COLO668 (cell line): Measurements from ENCODE around the gene NEK4.

Experiments used
- DNase-seq: peaks from one replicate; lab custom pipeline; 2025; ENCODE audit not compliant: unreplicated experiment; lab: John Stamatoyannopoulos, UW

Gene NEK4

DNA sequence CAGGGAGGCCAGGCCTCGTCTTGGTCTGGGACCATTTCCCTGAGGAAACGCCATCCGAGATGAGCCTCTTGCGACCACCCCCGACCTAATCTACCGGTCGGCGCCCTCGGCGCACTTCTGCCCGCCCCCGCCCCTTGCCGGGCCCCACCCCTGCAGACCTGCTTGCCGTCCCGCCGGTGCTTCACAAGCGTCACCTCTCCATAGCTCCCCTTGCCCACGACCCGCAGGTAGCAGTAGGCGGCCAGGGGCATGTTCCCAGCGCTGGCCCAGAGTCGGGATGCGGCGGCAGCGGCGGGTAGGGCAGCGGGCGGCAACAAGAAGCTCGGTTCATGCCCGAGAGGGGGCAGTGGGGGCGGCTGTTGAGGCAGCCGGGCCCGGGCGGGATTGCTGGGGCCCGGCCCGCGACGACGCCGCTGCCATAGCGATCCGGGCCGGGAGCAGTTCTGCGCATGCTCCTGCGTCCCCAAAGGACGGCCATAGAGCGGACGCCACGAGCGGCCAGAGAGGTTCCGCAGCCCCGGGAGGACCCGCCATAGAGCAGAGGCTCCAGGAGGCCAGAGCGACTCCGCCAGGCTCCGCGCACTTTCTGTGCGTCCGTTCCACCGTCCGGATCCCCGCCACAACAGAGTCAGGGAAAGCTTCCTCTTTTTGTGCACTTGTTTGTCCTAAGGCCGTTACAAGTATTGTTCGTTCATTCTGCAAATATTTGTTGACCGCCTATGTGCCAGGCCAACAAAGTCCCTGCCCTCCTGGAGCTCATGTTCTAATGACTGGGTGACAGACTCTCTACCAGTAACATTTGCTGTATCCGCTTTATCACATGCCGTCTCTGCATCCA lies at the start of gene NEK4:
NEK4 (minus strand) TSS at position 445 of the 838 bp plus-strand sequence; CDS start at position 251, 194 bp downstream.
- peak; percentile 90 for DNase-seq

DNA sequence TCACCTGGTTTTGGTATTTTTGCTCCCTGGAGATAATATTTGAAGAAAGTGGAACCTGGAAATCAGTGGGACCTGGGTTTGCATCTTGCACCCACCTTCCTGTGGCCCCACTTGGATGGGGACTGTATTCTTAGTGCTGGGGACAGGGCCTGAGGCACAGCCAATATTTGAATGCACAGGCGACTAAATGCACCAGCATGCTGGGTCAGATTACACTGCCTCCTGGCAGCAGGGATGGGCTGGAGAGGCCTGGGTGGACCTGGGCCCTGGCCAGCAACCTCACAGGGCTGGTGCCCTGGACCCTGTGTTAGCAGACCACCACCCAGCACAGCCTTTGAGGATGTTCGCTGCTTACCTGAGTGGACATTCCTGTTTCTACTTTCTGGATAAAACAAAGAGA lies 49.2 kb upstream of the NEK4 start:
- DNase-seq: no peak

DNA sequence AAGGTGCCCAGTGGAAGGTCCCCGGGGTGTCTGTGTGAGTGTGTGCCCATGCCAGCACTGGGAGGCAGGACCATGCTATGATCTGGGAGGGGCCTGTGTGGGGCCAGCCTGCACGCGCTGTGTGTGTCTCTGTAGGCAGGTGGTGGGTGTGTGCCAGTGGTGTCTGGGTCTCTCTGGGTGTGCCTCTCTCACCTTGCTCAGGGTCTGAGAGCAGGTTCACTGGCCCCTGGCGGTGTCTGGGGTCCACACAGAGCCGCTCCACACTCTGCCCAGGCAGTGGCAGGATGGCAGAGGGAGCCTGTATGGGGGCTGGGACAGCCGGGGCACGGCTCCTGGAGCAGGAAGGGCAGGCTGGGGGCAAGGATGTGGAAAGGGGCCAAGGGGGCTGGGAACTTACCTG lies 47.1 kb upstream of the NEK4 start:
- no peak for DNase-seq

DNA sequence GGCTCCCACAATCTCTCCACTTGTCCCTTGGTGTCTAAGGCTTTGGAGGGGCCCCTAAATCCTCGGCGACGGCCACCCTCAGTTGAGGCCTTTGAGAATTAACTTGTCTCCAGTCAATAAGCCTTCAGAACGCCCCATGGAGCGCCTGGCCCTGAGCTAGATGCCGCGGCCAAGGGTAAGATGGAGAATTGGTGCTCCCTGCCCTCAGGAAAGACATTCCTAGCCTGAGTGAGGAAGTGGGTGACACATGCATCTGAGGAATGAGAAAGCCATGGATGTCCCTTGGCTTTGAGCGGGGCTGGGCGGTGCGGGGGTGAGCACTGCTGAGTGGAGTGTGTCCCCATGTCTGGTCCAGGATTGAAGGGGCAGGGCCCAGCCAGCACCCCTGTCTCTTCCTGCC lies 46.5 kb upstream of the NEK4 start:
- no peak for DNase-seq

DNA sequence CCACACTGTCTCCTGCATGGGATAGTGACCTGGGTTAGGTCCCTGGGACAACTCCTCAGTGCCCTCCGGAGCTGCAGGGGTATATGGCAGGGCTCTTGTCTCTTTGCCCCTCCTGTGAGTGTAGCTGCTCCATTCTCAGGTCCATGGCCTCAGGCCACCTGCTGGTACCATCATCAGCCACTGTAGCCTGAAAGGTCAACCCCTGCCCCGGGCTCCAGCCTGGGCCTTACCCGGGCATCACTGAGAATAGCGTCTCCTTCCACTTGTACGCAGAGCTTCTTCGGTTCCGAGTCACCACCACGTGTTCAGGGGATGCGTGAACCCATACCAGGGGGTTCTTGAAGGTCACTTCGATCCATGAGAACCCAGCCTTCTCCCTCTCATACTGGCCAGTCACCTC lies 45.9 kb upstream of the NEK4 start:
- no peak for DNase-seq

DNA sequence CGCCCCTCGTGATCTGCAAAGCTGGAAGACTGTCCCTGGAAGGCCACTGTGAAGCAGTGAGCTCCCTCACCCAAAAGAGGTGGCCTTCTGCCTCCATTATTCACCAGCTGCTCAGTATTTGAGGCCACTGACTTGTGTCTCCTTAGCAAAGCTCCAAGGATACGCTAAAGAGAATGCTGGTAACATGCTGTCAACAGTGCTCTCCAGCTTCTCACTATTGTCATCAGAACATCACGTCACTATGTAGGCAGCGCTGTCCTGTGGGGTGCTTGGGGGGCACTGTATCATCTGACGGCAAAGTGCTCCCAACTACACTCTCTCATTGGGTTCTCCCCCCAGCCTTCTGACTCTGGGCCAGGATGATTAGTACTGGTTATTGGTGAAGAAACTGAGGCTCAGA lies 45.5 kb upstream of the NEK4 start:
- DNase-seq: no peak

DNA sequence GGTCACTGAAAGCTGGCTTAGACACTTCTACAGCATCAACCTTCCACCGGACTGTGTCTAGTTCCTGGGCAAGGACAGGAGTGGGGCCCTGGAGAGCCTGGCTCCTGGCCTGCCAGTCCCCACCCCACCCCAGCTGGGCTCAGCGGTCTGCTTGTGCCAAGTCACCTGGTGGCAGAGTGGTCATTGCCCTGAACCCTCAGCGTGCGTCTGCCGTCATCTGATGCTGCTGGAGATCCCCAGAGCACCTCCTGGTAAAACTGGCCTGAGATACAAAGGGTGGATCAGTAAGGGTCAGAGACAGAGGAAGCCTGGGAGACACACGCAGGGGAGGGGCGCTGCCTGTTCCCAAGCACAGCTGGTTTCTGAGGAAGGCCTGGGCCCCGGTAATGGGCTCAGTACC lies 43.1 kb upstream of the NEK4 start:
- no peak for DNase-seq

DNA sequence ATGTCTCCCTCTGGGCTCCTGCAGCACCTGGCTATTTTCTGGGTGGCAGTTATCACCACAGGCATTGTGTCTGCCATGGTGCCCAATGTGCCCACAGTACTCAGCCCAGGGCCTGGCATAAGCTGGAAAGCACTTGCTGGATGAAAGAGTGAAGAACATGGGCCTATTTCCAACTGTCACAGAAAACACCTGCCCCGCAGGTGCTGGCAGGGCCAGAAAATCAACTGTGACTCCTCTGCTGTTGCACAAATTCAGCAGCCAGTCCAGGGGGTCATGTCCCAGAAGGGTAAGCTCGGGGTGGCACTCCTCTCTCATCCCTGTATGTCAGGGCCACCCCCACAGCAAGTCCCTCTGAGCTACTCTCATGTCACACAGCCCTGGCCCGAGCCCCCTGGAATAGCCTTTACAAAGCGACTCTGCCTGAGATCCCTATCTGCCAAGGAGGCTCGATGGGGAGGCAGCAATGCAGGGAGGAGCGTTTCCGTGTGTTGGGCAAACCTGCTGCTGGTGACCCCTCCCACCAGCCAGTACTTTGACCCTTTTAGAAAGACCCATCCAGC lies 40.8 kb upstream of the NEK4 start:
- DNase-seq: no peak

DNA sequence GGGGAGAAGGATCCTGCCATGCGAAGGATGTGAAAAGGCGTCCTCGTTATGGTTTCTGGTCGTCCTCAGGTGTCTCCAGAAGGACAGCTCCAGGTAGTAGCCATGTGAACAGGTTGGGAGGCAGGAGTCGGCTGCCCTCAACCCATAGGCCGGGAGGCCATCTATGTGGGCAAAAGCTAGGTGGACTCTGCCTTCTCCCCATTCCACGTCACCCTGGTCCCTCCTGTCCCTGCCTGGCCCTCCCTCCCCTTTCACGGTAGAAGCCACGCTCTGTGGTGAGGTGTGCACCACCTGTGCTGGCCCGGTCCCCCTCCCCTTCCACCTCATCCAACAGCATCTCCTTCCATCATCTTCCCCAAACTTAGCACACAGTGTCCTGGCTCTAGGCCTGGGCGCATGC lies 40.2 kb upstream of the NEK4 start:
- no peak for DNase-seq

DNA sequence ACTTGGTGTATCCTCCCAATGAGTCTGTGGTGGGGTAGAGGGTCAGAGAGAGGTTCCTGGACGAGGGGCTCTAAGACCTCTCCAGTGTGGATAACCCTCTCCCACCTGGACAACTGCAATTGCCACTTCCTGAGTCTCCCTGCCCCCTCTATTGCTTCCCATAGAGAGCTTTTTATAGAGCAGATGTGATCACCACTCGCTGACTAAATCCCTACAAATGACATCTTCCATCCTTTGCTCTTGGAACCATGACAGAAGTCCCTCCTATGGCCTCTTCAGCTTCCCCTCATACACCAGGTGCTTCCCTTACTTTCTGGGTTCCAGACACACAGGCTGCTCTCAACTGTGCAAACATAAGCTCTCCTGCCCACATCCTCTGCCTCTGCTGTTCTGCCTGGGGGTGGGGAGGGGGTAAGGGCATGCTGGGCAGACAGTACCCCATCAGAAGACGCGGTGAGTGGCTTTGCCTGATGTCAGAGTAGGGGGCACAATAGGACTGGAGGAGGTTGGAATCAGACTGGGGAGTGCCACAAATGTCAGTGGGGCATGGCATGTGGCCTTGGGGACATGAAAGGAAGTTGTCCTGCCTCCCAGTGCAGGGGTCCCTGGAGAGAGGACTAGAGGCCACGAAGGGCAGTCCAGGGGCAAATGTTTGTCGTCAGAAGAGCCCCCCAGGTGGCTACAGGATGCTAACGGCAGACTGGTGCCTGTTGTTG lies 39.1 kb upstream of the NEK4 start:
- peak; percentile 13 for DNase-seq

DNA sequence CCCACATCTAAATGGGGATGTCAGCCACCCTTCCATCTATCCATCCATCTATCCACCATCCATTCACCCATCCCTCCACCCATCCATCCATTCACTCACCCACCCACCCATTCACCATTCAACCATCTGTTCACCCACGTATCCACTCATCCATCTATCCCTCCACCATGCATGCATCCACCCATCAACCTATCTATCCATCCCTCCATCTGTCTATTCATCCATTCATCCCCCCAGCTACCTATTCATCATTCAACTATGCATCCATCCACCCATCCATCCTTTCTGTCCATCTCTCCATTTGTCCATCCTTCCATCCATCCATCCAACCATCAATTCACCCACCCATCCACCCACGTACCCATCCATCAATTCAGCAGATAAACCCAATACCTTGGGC lies 38.4 kb upstream of the NEK4 start:
- no peak for DNase-seq

DNA sequence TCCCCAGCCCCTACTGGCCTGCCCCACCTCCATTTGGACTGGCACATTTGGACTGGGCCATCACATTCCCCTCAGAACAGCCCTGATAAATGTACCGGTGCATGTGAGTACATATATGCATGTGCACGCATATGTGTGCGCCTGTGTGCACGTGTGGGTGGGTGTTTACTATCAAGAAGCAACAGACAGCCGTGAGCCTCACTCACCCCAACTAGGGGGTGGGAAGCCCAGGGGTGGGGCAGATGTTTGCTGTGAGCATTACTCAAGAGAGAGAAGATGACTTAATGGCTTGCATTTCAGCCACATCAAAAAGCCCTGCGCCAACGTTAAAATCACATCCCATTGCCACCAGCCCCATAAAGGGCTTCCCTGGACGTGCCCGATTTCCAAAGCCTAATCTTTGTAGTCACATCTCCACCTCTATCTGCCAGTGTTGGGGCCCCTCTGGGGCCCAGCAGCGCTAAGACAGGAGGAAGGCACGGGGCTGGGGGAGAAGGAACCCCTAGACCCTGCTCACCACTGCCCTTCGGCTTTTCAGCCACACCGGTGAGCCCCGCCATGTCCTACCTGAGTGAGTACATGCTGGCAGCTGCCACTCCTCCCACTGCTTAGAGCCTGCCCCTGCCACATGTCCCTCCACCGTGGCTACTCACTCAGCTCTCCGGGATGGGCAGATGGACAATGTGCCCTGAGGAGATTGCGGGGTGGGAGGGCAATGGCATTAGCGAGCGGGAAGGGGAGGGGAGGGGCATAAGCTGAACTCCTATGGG lies 34.7 kb upstream of the NEK4 start:
- DNase-seq: no peak

DNA sequence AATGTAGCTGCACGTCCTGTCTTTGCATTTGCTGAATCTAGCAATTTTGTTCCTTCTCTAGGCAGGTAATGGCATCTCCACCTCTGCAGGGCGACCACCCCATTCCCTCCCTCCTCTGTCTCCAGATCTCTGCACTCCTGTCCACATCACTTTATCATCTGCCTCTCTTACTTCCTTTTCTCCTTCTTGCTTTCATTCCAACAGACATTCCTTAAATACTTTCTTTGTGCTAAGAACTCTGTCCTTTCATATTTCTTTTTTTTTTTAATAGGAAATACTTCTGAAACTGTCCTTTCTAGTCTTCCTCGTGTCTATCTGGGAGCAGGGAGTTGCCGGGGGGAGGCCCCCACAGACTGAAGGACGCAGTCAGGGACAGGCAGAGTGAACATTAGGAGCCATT lies 31.1 kb upstream of the NEK4 start:
- no peak for DNase-seq

DNA sequence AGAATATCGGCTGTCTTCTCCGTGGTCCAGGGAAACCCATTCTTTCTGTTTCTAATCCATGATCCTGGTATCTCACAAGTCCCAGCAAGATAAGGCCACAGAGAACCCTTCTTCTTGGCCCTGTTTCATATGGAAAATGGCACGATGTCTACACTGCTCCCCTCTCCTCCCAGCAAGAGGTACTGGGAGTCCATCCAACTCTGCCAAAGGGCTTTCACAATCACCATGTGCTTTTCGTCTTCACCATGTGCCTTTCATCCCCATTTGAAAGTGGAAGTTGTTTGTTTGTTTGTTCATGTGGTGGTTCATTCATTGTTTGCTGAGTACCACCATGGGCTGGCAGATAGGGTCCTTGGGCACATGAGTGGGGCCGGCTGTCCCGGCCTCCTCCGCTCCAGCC lies 29.3 kb upstream of the NEK4 start:
- no peak for DNase-seq

DNA sequence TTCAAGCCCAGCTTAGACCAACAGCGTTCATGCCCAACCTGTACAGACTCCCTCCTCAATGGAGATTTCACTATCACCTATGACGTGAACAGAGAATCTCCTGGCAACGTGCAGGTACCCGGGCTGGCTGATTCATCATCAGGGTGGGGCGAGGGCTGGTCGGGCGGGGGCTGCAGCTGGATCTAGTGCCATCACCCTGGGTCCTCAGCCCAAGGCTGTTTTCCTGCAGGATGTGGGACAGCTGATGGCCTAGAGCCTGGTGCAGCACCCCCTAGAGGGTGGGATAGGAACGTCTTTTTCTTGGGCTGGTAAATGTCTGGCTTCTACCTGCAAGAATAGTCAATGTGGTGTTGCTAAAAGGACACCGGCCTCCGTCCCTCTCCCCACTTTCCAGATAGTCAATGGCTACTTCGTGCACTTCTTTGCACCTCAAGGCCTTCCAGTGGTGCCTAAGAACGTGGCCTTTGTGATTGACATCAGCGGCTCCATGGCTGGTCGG lies 28.3 kb upstream of the NEK4 start:
- peak; percentile 35 for DNase-seq

DNA sequence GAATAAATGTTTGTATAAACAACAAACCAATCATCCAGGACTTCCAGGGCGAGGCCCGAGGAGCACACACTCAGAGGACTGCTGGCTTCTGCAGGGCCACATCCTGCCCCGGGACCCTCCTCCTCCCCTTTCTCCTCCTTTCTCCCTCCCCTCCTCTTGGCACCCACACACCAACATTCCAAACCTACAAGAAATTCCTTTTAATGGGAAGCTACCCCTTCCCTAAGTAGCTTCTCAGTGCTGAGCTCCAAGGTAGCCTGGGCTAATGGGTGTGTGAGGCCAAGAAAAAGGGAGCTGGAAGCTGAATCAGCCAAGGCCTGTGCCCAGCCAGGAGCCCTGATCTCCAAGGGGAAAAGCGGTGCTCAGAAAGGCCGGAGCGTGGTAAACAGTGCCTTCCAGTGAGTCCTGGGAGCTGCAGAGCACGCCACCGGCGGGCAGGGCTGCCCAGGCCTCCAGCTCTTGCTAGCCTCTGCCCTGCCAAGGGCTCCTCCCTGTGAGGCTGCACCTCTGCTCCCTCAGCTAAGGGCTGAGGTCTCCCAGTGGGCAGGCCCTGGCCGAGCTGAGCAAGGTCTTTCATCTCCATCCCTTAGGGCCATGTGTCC lies 27.7 kb upstream of the NEK4 start:
- no peak for DNase-seq

DNA sequence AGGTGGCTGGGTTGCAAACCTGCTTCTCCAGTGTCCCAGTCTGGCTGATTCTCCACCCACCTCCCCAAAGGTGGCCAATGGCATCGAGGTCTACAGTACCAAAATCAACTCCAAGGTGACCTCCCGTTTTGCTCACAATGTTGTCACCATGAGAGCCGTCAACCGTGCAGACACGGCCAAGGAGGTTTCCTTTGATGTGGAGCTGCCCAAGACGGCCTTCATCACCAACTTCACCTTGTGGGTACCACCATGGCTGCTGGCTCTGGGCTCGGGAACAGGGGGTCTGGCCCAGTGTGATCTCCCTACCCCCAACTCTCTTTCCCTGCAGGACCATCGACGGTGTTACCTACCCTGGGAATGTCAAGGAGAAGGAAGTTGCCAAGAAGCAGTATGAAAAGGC lies 25.7 kb upstream of the NEK4 start:
- DNase-seq: no peak

DNA sequence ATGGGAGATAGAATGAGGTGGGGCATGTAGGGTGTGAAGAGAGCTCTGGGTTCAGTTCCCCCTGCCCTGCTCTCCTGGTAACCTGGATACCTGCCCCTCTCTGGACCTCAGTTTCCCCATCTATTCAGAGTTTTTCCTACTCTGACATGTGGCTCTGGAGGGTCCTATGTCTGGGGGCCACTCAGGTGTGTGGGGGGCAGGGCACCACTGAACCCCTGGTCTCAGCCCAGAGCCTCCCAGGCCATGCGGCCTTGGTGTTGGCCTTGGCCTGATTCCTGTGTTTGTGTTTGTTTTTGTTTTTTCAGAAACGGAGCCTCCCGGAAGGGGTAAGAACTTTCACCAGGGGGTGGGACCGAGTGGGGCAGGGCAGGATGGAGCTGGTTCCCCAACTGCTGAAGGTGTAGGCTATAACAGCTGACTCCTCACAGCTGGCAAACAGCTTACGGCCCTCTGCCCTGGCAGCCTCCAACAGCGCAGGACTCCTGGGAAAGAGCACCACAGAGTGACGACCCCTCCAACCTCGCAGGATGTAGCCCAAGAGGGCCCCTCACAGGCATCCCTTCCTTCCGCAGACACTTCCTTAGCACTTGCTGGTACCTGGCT lies 24.7 kb upstream of the NEK4 start:
- DNase-seq: no peak

DNA sequence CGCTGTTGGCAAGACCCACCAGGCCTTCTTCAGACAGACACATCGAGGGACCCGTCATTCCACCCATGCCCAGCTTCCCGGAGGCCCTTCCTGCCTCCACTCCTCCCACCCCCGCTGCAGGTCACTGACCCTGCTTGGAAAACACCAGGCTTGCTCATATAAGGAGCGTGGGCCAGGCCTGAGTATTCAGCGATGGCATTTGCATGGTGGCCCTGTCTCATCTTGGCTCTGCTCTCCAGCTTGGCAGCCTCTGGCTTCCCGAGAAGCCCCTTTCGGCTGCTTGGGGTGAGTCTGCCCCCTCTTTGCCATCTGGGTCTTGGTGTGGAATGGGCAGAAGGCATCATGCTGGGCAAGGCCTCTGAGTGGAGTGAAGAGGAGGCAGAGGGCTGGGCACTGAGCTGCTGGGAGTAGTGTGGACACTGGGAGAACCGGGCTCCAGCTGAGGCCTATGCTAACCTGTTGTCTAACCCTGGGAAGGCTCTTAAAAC lies 23.9 kb upstream of the NEK4 start, which contains the start of gene ITIH3:
ITIH3 (plus strand) TSS at position 185 of the 488 bp plus-strand sequence; CDS start at position 193, 8 bp downstream.
- no peak for DNase-seq
